ENCODE measurements around the gene RNF26. TPM values are rescaled to one million over a fixed set of nuclear protein-coding genes. Genes with fewer than 3 reads are reported as not detected.

Gene RNF26
- total RNA-seq, 4 donors from 2014 or later: 6.7 to 16.8 (median 13.1) TPM

DNA sequence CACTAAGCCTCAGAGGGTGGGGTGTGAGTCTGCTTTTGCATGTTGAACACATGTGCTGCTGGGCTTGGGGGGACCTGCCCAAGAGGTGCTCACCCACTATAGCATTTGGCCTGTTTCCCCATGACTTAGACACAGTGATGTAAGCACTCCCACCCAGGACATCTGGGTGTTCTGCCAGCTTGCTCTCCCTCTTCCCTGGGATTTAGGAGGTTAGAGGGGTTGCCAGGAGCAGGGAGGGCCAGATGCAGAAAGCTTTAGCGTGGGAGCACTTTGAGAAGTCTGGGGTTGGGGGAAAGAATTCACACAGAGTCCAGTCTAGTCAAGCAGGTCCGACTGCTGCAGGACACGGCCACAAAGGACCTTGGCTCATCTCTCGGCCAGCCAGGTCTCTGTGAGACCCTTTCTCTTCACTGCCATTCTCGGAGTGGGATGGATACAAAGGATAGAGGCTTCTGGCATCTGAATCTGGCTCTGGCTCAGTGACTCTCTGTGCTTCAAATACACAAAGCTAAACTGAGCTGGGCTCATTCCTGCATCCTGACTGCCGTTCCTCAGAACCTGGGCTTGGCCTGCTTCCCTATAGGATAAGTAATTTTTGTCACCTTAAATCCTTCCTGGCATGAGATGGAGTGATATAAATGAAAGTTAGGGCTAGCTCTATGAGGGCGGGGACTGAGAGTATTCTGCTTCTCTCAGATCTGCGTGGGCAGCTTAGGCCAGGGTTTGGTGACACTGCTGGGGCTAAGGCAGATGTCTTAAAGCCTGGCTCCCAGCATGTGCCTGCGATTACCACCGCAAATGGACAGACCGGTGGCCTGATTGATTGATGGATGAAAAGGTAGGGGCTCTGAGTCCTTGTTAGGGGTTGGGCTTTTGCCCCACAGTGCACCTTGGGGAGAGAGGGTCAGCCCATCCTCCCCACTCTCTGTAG lies 32.6 kb downstream of the RNF26 start:
- DNase-seq (ENCODE audit: low spot score in 2 of 2): no peak
- 87 to 89% methylated on average over 11 of the region's 11 CpGs for WGBS, 2 donors
- no peak for TF ChIP-seq POLR2A (IDR thresholded peaks at IDR 0.05)
- TF ChIP-seq, protein P1, sequence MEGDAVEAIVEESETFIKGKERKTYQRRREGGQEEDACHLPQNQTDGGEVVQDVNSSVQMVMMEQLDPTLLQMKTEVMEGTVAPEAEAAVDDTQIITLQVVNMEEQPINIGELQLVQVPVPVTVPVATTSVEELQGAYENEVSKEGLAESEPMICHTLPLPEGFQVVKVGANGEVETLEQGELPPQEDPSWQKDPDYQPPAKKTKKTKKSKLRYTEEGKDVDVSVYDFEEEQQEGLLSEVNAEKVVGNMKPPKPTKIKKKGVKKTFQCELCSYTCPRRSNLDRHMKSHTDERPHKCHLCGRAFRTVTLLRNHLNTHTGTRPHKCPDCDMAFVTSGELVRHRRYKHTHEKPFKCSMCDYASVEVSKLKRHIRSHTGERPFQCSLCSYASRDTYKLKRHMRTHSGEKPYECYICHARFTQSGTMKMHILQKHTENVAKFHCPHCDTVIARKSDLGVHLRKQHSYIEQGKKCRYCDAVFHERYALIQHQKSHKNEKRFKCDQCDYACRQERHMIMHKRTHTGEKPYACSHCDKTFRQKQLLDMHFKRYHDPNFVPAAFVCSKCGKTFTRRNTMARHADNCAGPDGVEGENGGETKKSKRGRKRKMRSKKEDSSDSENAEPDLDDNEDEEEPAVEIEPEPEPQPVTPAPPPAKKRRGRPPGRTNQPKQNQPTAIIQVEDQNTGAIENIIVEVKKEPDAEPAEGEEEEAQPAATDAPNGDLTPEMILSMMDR (IDR thresholded peaks at IDR 0.05): no peak
- no peak overlapping the region for H3K4me3 ChIP-seq (ENCODE audit: low read depth, poor library complexity, severe bottlenecking)
- intact Hi-C loops (cut with DNase I; ENCODE audit: low total_unique reads): no loop called here

- intact Hi-C loops (cut with DNase I; ENCODE audit: low total_unique reads): no loop called here
- no peak for DNase-seq (ENCODE audit: low spot score in 2 of 2)
- 58 to 71% methylated on average over 9 of the region's 9 CpGs for WGBS, 2 donors
- no peak overlapping the region for H3K4me3 ChIP-seq (ENCODE audit: low read depth, poor library complexity, severe bottlenecking)
- no peak for TF ChIP-seq POLR2A (IDR thresholded peaks at IDR 0.05)
- TF ChIP-seq, protein P1 (IDR thresholded peaks at IDR 0.05): no peak
Measured at GRCh38 chr11:119367661-119368120, 33.4 kb downstream of the RNF26 start.

DNA sequence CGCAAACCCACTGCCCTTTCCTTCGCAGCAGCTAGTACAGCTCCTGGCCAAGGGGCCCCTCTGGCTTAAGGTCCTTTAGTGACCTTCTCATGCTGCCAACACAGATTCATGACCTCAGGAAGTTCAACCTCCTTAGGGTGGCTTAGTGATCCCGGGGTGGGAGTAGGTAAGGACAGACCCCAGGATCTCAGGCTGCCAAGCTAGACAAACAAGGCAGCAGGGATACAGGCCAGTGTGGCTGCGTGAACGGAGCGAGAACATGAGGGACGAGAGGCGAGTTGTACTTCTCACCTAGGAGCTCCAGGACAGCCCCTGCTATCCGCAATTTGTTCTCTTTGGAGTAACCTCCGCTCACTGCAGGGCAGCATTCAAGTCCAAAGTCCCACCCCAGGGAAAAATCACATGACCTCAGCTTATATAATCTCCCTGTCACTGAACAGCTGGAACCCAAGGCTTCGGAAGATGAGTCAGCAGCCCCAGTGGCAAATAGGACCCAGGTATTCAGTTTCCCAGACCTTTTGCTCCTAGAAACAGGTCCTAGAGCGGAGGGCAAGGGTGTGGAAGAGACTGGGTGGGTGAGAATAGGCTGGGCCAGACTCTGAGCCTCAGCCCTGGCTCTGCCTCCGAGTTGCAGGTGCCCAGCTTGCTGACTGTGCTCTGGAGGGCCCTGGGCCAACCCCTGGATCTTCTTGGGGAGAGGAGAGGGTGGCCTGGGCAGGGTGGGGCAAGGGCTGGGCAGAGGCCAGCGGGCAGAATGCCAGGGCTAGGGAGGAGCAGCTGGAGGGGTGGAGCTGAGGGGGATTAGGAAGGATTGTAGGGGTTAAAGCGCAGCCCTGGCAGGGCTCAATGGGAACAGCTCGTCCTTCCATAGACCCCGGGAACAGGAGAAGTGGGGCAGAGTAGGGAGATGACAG lies 34.1 kb downstream of the RNF26 start:
- intact Hi-C loops (cut with DNase I; ENCODE audit: low total_unique reads): no loop called here
- TF ChIP-seq POLR2A (IDR thresholded peaks at IDR 0.05): no peak
- TF ChIP-seq, protein P1 (IDR thresholded peaks at IDR 0.05): no peak
- no peak overlapping the region for H3K4me3 ChIP-seq (ENCODE audit: low read depth, poor library complexity, severe bottlenecking)
- WGBS, 2 donors: 52 to 59% methylated on average over 16 to 17 of the region's 17 CpGs
- no peak for DNase-seq (ENCODE audit: low spot score in 2 of 2)

- intact Hi-C loops (cut with DNase I; ENCODE audit: low total_unique reads): no loop called here
- DNase-seq (ENCODE audit: low spot score in 2 of 2): no peak
Measured at GRCh38 chr11:119369132-119369925, 35.0 kb downstream of the RNF26 start.

More at GRCh38 chr11:119369132-119369925, 35.0 kb downstream of the RNF26 start:
- H3K4me3 ChIP-seq (ENCODE audit: low read depth, poor library complexity, severe bottlenecking): no peak overlapping the region
- 71 to 73% methylated on average over 12 to 13 of the region's 13 CpGs for WGBS, 2 donors
- TF ChIP-seq POLR2A (IDR thresholded peaks at IDR 0.05): no peak
- TF ChIP-seq, protein P1 (IDR thresholded peaks at IDR 0.05): no peak

All from lower leg skin (tissue), 4 donors.